ENCODE data around the gene LRMDA. TPM values are rescaled to one million over a fixed set of nuclear protein-coding genes. Genes with fewer than 3 reads are reported as not detected.

The LRMDA gene
- total RNA-seq, 3 donors from 2014 or later, result 9.4 to 14.9 (median 10.3) TPM

DNA sequence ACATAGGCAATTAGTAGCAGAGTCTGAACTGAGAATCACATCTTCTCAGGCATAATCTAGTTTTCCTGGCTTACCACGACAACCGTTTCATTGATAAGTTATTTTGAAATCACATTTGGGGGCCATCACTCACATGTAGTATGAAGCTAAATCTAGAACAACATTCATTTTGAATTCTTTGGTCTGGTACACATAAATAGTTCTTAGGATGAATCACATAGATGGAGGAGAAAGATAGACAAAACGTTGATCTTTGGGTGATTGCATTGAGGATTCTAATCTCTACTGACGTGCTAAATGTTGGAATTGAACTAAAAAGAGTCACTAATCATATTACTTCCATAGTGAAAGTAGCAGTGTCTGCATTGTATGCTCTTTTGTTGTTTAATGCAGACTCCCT is 1022.6 kb downstream of the LRMDA start:
- Histone ChIP-seq H3K36me3 (ENCODE audit: low read depth) (no peaks in the 10 kb centered on the region), H3K9me3 (no peaks in the 10 kb centered on the region), H3K4me3 (no peak overlapping the region), H3K4me1 (ENCODE audit: low read depth) (no peaks in the 10 kb centered on the region)
- TF ChIP-seq, protein P1, sequence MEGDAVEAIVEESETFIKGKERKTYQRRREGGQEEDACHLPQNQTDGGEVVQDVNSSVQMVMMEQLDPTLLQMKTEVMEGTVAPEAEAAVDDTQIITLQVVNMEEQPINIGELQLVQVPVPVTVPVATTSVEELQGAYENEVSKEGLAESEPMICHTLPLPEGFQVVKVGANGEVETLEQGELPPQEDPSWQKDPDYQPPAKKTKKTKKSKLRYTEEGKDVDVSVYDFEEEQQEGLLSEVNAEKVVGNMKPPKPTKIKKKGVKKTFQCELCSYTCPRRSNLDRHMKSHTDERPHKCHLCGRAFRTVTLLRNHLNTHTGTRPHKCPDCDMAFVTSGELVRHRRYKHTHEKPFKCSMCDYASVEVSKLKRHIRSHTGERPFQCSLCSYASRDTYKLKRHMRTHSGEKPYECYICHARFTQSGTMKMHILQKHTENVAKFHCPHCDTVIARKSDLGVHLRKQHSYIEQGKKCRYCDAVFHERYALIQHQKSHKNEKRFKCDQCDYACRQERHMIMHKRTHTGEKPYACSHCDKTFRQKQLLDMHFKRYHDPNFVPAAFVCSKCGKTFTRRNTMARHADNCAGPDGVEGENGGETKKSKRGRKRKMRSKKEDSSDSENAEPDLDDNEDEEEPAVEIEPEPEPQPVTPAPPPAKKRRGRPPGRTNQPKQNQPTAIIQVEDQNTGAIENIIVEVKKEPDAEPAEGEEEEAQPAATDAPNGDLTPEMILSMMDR (IDR thresholded peaks at IDR 0.05), result no peak
- intact Hi-C loops (cut with DNase I, micrococcal nuclease), result no loop called here
- DNase-seq (no peak), ATAC-seq (no peak)

DNA sequence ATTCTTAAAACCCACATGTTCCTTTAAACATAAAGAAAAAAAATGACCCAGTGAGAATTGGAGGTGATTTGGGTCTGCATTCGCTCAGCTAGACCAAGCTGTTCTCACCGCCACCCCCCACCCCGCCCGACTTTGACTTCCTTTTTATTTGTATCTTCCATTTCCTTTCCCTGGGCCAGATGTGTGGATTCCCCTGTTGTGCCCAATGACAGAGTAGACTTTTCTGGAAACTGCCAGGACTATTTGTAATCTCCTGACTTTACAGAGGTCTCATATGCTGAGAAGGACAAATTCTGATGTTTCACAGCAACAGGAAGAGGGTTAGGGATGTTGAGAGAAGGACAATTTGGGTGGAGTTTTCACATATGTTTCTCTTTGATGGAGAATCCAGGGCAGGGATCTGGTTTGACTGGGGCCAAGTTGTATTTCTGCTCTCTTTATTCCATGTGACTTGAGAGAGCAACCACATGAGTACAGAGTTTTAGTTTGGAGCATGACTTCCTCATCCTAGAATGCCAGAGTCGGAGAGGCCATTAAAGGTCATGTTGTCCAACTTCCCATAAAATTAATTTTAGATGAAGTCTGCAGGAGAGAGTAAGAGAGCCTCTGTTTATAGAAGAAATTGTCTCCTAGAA is 1023.2 kb downstream of the LRMDA start:
- DNase-seq (no peak), ATAC-seq (no peak)
- Histone ChIP-seq H3K9me3 (no peaks in the 10 kb centered on the region), H3K4me3 (no peak overlapping the region), H3K36me3 (ENCODE audit: low read depth) (no peaks in the 10 kb centered on the region), H3K4me1 (ENCODE audit: low read depth) (no peaks in the 10 kb centered on the region)
- intact Hi-C loops (cut with DNase I, micrococcal nuclease), result no loop called here
- TF ChIP-seq, protein P1 (IDR thresholded peaks at IDR 0.05), result no peak

DNA sequence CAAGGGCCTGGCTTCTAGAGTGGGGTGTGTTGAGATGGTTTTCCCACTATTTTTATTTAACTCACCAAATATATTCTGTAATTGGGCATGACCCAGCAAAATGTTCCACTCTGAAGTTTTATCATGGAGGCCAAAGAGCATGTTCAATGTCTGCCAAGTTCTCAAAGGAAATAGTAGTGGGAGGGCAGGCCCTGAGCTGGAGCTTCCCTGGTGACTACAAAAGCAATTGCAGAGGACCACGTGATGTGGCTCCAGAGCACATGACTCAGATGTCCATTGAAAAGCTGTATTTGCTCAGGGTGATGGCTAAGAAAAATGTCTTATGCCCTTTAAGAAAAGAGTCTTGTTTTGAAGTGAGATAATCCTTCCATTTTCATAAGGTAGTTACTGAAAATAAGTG is 1024.8 kb downstream of the LRMDA start:
- intact Hi-C loops (cut with DNase I, micrococcal nuclease), result no loop called here
- ATAC-seq, result no peak
- TF ChIP-seq, protein P1 (IDR thresholded peaks at IDR 0.05), result no peak

DNA sequence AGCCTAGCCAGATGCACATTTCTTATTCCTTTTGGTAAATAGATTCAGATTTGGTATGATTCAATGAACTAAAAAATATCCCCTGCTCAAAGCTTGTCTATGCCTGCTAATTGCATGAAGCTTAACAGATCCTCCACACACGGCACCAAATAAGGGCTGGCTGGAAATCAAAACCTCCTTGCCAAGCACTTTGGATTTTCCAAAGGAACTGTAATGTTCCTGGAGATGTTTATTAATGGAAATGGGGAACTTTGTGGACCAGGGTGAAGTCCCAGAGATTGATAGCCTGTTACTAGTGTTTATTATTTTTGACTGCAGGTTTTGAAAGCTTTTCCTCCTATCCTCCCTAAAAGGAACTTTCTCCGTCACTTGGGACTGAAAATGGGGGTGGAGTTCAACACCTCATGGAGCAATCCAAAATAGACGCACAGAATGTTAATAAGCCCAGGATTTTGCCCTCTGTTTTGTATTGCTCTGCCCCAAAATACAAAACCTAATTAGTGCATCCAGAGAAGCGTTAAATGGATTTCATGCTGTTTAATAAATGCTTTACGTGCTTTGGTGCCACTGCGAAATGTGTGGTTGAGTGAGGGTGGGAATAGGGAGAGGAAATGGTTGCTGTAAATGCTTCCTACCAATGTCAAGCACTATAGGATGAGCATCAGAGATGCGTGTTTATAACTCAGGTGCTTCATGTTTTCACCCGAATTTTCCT is 1027.7 kb downstream of the LRMDA start:
- DNase-seq (no peak), ATAC-seq (no peak)
- TF ChIP-seq, protein P1 (IDR thresholded peaks at IDR 0.05), result no peak
- H3K9me3 ChIP-seq, result no peaks in the 10 kb centered on the region
- H3K4me1 ChIP-seq (ENCODE audit: low read depth), result no peaks in the 10 kb centered on the region
- H3K4me3 ChIP-seq, result no peak overlapping the region
- intact Hi-C loops (cut with DNase I, micrococcal nuclease), result no loop called here
- H3K36me3 ChIP-seq (ENCODE audit: low read depth), result no peaks in the 10 kb centered on the region

More for the DNA sequence above, 1024.8 kb downstream of the LRMDA start:
- no peaks in the 10 kb centered on the region for H3K36me3 ChIP-seq (ENCODE audit: low read depth)
- no peaks in the 10 kb centered on the region for H3K4me1 ChIP-seq (ENCODE audit: low read depth)
- no peak overlapping the region for H3K4me3 ChIP-seq
- DNase-seq, result no peak
- no peaks in the 10 kb centered on the region for H3K9me3 ChIP-seq

DNA sequence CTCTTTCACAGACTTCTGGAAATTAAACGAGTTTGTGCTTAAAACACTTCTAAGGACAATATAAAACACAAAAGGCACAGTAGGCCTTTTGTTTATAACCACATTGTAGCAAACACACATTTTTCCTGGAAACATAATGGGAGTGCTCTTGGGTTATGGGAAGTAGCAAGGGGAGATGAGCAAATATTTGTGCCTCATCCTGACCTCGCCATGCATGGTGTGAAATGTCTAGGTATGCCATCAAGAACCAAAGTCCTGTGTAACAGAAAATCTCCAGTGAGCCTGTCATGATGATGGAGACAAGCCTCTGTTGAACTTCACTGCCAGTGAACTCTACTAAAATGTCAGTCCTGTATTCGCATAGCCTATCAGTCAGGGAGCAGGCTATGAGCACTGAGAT is 1029.6 kb downstream of the LRMDA start:
- no peak for DNase-seq
- Histone ChIP-seq H3K4me3 (no peak overlapping the region), H3K36me3 (ENCODE audit: low read depth) (no peaks in the 10 kb centered on the region), H3K9me3 (no peaks in the 10 kb centered on the region), H3K4me1 (ENCODE audit: low read depth) (no peaks in the 10 kb centered on the region)
- TF ChIP-seq, protein P1 (IDR thresholded peaks at IDR 0.05), result no peak
- ATAC-seq, result no peak
- intact Hi-C loops (cut with DNase I, micrococcal nuclease), result no loop called here

Measured in mucosa of descending colon (tissue), 3 donors.